SW480 (cell line): ENCODE measurements around the gene ZFYVE21.
"Not testable (repeated sequence)": the region's sequence is repeated elsewhere in the genome, so short reads cannot be mapped to it uniquely, and the experiment has no call there.

Source experiments
- DNase-seq: peaks from one replicate; pipeline ENCODE4 v3.0.0-alpha.2; 2016; ENCODE audit warnings: low spot score

Gene ZFYVE21

DNA sequence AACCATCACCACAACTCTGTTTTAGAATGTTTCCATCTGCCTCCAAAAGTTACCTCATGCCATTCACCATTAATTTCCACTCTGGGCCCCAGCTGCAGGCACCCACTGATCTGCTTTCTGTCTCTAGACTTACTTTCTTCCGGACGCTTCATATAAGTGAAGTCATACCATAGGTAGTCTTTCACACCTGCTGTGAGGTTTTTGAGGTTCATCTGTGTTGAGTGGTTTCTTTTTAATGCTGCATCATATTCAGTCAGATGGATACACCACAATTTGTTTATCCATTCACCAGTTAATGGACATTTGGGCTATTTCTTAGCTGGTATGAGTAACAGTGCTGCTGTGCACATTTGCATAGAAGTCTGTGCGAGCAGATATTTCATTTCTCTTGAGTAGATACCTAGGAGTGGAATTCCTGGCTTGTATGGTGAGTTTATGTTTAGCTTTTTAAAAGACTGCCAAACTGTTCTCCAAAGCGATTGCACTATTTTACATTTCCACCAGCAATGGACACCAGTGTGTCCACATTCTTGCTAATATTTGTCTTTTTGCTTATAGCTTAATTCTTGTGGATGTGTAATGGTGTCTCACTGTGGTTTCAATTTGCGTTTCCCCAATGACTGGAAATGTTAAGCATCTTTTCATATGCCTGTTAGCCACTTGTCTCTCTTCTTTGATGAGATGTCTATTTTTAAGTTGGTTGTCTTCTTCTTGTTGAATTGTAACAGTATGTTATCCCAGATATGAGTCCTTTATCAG, 48.3 kb downstream of the ZFYVE21 start:
- DNase-seq = no peak

DNA sequence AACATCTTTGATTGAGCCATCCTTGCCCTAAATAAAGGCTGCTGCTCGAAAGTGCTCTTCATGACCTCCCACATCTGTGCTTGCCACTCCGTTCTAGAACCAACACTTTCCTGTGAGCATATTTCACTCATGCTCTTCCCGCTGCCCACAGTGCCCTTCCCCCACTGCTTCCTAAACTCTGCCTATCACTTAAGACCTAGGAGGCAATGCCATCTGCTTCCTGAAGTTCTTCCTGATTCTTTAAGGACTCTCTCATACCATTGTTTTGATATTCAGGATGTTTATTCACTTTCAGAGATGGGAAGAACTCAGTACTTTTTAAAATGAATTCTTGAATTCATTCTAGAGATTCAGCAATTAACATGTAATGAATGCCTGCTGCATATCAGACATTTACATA, 49.9 kb downstream of the ZFYVE21 start:
- DNase-seq = no peak

DNA sequence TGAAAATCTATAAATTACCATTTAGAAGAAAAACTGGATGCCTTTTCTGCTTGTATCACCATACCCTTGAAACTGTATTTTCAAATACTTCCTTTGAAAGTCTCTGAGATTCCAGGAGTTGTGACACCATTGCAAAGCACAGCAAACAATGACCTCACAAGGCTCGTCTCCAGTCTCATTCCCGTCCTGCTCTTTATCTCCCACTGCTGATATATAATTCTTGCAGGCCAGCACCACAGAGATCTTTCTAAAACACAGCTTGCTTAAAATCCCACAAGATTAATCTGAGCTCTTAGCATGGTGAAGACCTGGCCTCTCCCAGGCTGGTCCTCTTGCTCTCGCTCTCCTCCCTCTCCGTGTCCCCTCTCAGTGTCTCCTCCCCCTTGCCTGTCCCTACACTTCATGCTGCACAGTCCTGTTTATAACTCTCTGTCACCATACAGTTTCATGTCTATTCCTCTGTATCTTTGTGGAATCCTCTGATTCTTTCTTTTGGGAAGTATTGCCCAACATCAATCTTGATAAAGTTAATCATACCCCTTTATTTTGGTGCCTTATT, 51.8 kb downstream of the ZFYVE21 start:
- no peak for DNase-seq

DNA sequence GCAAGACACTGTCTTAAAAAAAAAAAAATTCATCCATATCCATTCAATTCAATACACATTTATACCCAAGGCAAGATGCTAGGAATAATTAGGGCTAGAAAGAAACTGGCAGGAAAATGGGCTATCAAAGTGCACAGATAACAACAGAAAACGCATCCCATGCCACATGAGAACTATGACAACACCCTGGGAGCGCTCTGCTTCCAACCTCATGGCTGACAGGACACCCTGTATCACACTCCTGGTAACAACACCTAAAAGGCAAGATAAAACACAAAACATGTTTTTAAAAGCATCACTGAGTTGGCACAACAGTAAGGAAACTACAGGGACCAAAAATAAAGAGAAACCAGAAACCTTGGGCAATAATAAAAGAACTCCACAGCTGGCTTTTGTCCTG, 54.9 kb downstream of the ZFYVE21 start:
- DNase-seq = no peak

DNA sequence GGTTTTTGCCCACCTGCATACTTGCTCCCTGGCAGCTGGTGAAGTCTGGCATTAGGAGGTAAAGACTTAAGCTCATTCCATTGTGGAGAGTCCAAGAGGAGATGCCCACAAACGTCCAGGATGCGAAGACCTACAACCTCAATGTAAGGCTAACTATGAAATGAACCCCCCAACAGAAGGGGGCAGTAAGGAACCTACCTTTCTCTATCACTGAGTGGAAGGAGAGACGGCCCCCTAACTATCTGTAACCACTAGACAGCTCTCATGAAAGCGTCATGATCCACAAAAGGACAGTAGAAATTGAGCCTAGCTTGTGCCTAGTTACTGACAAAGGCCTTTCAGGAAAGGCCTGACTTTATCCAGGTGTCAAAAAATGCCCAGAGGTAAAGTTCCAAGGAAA, 55.3 kb downstream of the ZFYVE21 start:
- no peak for DNase-seq

DNA sequence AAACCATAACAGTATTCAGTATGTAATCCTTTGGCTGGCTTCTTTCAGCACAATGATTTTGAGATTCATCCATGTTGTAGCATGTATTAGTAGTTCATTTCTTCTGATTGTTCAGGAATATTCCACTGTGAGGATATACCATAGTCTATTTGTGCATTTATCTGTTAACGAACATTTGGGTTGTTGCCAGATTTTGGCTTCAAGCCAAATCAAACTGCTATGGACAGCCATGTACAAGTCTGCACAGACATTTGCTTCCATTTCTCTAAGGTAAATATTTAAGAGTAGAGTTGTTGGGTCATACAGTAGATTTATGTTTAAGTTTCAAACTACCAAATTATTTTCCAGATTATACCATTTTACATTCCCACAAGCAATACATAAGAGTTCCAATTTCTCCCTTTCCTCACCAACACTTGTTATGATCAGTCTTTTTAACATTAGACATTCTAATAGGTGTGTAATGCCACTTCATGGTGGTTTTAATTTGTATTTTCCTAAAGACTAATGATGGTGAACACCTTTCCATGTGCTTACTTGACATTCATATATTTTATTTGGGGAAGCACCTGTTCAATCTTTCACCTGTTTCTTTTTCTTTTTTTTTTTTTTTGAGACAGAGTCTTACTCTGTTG, 56.6 kb downstream of the ZFYVE21 start:
- no peak for DNase-seq

DNA sequence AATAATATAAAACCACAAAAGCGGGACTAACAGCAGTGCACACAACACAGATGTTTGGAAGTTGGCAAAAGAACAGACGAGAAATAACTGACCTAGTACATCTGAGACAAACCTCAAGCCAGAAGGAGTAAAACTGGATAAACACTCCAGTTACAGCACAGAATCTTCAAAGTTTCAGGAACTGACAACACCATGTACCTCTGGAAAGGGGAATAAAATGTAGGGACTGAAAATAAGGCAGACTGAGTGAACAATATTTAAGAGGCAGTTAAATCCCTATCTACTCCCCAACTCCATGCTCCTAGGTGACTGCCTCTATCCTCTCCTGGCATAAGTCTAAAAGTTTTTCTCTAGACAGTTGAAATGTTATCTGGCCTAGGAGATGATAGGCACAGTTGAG, 57.9 kb downstream of the ZFYVE21 start:
- DNase-seq = no peak

DNA sequence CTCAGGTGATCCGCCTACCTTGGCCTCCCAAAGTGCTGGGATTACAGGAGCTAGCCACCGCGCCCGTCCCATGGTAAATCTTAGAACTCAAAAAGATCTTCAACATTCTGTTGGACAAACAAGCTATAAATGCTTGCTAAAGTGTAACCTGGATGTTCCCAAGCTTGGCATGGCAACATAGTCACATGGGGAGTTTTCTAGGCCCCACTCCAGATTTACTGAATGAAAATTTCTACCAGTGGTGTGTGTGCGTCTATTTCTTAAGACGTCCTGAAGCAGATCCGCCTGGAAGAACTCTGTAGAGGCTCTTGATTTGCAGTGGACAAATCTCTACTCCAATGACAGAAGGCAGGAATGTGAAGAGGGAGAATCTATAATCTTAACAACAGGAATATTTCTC, 59.9 kb downstream of the ZFYVE21 start:
- DNase-seq = no peak

DNA sequence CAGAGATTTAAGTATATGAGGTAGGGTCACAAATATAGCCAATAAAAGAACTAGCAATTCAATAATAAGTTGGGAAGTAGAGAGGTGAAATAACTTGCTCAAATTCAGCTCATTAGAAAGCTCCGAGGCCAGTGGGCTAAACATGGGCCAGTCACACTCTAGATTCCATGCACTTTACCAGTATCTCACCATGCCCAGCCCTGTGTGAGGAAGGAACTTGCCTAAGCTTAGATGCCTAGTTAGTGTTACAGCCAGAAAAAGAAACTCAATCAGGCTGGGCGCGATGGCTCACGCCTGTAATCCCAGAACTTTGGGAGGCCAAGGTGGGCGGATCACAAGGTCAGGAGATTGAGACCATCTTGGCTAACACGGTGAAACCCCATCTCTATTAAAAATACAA, 60.7 kb downstream of the ZFYVE21 start:
- not testable (repeated sequence) for DNase-seq

DNA sequence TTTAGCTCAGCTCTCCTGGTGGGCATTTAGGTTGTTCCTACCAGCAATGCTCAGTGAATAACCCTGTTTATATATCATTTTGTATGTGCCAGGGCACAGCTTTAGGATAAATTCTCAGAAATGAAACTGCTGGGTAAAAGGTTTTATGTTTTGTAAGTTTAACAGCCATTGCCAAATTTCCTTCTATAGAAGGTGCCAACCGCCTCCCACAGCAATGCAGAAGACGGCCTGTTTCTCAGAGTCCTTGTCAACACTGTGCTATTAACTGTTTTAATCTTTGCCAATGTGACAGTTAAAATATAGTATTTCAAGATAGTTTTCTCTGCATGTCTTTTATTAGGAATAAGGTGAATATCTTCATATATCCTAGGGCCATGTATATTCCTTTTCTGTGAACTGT, 66.8 kb downstream of the ZFYVE21 start:
- DNase-seq = no peak
